ENCODE data around the gene RETSAT. TPM values are rescaled to one million over a fixed set of nuclear protein-coding genes. Genes with fewer than 3 reads are reported as not detected.
A peak's percentile ranks its signal among the peaks of the same experiment; 100 is the strongest.

The RETSAT gene
- total RNA-seq: 10 to 100 TPM; 37.4 to 44.3 TPM

DNA sequence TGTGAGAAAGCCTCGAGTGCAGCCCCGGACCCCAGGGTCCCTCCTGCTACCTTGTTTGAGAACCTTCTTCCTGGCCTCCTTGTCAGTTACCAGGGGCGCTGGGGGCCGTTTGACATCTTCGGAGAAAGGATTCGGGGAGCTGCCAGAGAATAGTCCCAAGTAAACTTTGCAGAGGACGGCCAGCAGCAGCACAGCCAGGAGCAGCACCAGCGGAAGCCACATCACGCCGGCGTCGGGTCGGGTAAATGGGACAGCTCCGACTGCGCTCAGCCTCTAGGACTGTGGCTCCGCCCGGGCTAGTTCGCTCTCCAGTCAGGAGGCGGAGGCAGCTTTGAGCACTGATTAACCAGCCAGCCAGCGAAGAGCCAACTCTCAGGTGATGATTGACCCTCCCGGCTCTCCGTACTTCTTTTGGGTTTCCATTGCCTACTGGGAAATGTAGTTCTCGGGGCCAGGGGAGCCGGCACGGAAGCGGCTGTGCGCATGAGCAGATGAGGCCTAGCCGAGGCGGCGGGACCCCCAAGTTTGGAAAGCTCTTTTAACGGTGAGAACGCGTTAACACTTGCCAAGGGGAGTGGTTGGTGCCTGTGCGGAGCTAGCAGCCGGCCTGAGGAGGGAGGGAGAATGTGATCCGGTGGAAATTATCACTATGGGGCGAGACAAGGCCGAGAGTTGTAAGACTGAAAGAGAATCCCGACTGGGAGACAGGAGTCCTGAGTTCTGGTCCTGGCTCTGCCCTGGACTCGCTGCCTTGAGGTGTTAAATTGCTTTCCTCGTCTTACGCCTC is at the start of gene RETSAT, which contains the start of gene ELMOD3:
Gene RETSAT (minus strand): TSS at position 243 of the 787 bp plus-strand sequence. CDS start 21 bp downstream, at position 222.
Gene ELMOD3 (plus strand): TSS at position 484 of the 787 bp plus-strand sequence. CDS start 2,430 bp downstream, outside the sequence.
- Histone ChIP-seq H3K9me3 (no peaks in the 10 kb centered on the region), H3K27ac (peak within 1 kb of the TSS; percentile 74 to 86), H3K27me3 (replicated peaks; ENCODE audit: insufficient read depth) (no peaks in the 10 kb centered on the region), H3K4me3 (peak within 1 kb of the TSS; percentile 80), H3K4me1 (ENCODE audit: control insufficient read depth in 1 of 2, low read depth in 2 of 2) (peaks cover 13 to 40% of the 10 kb centered on the region in 2 donors), H3K36me3 (peaks cover 13% of the 10 kb centered on the region)
- ATAC-seq (ENCODE audit: insufficient number of reproducible peaks, low FRiP score, low read depth): peak; percentile 94
- TF ChIP-seq, protein P1, sequence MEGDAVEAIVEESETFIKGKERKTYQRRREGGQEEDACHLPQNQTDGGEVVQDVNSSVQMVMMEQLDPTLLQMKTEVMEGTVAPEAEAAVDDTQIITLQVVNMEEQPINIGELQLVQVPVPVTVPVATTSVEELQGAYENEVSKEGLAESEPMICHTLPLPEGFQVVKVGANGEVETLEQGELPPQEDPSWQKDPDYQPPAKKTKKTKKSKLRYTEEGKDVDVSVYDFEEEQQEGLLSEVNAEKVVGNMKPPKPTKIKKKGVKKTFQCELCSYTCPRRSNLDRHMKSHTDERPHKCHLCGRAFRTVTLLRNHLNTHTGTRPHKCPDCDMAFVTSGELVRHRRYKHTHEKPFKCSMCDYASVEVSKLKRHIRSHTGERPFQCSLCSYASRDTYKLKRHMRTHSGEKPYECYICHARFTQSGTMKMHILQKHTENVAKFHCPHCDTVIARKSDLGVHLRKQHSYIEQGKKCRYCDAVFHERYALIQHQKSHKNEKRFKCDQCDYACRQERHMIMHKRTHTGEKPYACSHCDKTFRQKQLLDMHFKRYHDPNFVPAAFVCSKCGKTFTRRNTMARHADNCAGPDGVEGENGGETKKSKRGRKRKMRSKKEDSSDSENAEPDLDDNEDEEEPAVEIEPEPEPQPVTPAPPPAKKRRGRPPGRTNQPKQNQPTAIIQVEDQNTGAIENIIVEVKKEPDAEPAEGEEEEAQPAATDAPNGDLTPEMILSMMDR (IDR thresholded peaks at IDR 0.05): no peak
- peak; percentile 99 for DNase-seq (ENCODE audit: low spot score)

- Histone ChIP-seq H3K27me3 (replicated peaks; ENCODE audit: insufficient read depth) (no peaks in the 10 kb centered on the region), H3K36me3 (peaks cover 4% of the 10 kb centered on the region), H3K4me1 (ENCODE audit: control insufficient read depth in 1 of 2, low read depth in 2 of 2) (peaks cover 0 to 7% of the 10 kb centered on the region in 2 donors), H3K4me3 (no peak overlapping the region), H3K9me3 (no peaks in the 10 kb centered on the region), H3K27ac (no peak overlapping the region)
- no peak for DNase-seq (ENCODE audit: low spot score)
- TF ChIP-seq, protein P1 (IDR thresholded peaks at IDR 0.05): no peak
- no peak for ATAC-seq (ENCODE audit: insufficient number of reproducible peaks, low FRiP score, low read depth)
Observed at GRCh38 chr2:85401844-85402243, 47.5 kb upstream of the RETSAT start.

DNA sequence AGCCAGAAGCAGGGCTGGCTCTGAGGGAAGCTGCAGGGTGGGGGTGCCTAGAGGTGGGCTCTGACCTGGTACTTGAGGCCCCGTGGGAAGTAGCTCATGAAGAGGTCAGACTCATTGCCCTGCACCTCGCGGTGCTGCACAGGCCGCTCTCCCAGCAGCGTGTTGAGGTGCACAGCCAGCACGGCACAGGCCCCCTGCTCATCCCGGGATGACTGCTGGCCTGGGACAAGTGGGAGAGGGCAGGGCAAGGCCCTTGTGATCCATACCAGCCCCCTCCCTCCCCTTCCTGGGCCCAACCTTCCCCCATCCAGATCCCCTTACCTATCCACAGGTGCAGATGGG is 47.1 kb upstream of the RETSAT start:
- TF ChIP-seq, protein P1 (IDR thresholded peaks at IDR 0.05): no peak
- Histone ChIP-seq H3K9me3 (no peaks in the 10 kb centered on the region), H3K36me3 (peaks cover 4% of the 10 kb centered on the region), H3K4me3 (no peak overlapping the region), H3K27ac (no peak overlapping the region), H3K27me3 (replicated peaks; ENCODE audit: insufficient read depth) (no peaks in the 10 kb centered on the region), H3K4me1 (ENCODE audit: control insufficient read depth in 1 of 2, low read depth in 2 of 2) (peaks cover 0 to 11% of the 10 kb centered on the region in 2 donors)
- ATAC-seq (ENCODE audit: insufficient number of reproducible peaks, low FRiP score, low read depth): no peak
- no peak for DNase-seq (ENCODE audit: low spot score)

GRCh38 chr2:85400541-85401463 is 46.5 kb upstream of the RETSAT start:
- TF ChIP-seq, protein P1 (IDR thresholded peaks at IDR 0.05): no peak
- Histone ChIP-seq H3K4me1 (ENCODE audit: control insufficient read depth in 1 of 2, low read depth in 2 of 2) (peaks cover 0 to 17% of the 10 kb centered on the region in 2 donors), H3K36me3 (peaks cover 4% of the 10 kb centered on the region), H3K4me3 (no peak overlapping the region), H3K9me3 (no peaks in the 10 kb centered on the region), H3K27ac (no peak overlapping the region), H3K27me3 (replicated peaks; ENCODE audit: insufficient read depth) (no peaks in the 10 kb centered on the region)
- DNase-seq (ENCODE audit: low spot score): no peak
- no peak for ATAC-seq (ENCODE audit: insufficient number of reproducible peaks, low FRiP score, low read depth)

DNA sequence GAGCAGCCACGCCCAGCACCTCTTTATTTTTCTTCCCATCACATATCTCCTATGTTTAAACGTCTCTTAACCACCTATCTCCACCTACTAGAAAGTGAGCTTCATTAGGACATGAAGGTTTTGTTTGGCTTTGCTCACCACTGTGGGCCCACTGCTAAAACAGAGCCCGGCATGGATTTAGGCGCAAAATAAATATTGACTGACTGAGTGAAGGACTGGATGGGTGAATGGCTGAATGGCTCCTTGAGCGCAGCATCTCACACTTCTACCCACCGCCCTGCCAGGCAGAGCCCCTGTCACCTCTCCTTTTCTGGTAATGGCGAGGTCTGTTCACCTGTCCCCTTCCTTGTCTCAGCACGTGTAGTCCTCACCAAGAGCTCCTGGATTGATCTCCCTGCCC is 45.7 kb upstream of the RETSAT start:
- Histone ChIP-seq H3K9me3 (no peaks in the 10 kb centered on the region), H3K4me1 (ENCODE audit: control insufficient read depth in 1 of 2, low read depth in 2 of 2) (peaks cover 0 to 18% of the 10 kb centered on the region in 2 donors), H3K27ac (no peak overlapping the region), H3K36me3 (peaks cover 4% of the 10 kb centered on the region), H3K27me3 (replicated peaks; ENCODE audit: insufficient read depth) (no peaks in the 10 kb centered on the region), H3K4me3 (no peak overlapping the region)
- DNase-seq (ENCODE audit: low spot score) (no peak), ATAC-seq (ENCODE audit: insufficient number of reproducible peaks, low FRiP score, low read depth) (no peak)
- TF ChIP-seq, protein P1 (IDR thresholded peaks at IDR 0.05): no peak
